DND-41 (cell line): ENCODE results near the gene EPX.

ENCODE experiments used
- ATAC-seq: fragments of 200-7000 bp; cut with Tn5 transposase; 3 replicates; pipeline ENCODE4 v1.9.1; 2021; ENCODE audit warnings: low read depth; ENCODE audit not compliant: insufficient read depth
- DNase-seq: peaks from one replicate; pipeline ENCODE4 v3.0.0-alpha.2; 2020
- H2AFZ ChIP-seq: 2 replicates; pipeline ENCODE4 v1.6.0; 2012; ENCODE audit warnings: low read depth, low read length
- H3K27ac ChIP-seq: 2 replicates; pipeline ENCODE4 v1.5.1; 2012; ENCODE audit warnings: low read length, inconsistent platforms
- H3K27me3 ChIP-seq: fragments of 200-600 bp; sonication (generic); 2 replicates; pipeline ENCODE4 v1.6.0; 2012; ENCODE audit warnings: low read length, mild to moderate bottlenecking, inconsistent platforms; ENCODE audit not compliant: insufficient read depth, poor library complexity
- H3K36me3 ChIP-seq: 2 replicates; pipeline ENCODE4 v1.5.1; 2012; ENCODE audit warnings: low read length, inconsistent platforms; ENCODE audit not compliant: insufficient read depth
- H3K4me1 ChIP-seq: 2 replicates; pipeline ENCODE4 v1.5.1; 2012; ENCODE audit warnings: mild to moderate bottlenecking, low read length; ENCODE audit not compliant: insufficient read depth
- H3K4me2 ChIP-seq: 2 replicates; pipeline ENCODE4 v1.6.0; 2012; ENCODE audit warnings: mild to moderate bottlenecking, moderate library complexity, low read length, inconsistent platforms; ENCODE audit not compliant: insufficient read depth
- H3K4me3 ChIP-seq, 2 experiments: fragments of 200-600 bp in 1 of 2; shearing (Covaris generic) in 1 of 2; 2 replicates each; pipeline ENCODE4 v1.5.1; 2012 to 2016; ENCODE audit warnings: inconsistent platforms in 2 of 2, low read length in 2 of 2, mild to moderate bottlenecking in 2 of 2, low read depth in 1 of 2, moderate library complexity in 1 of 2
- H3K79me2 ChIP-seq: 2 replicates; pipeline ENCODE4 v1.6.0; 2012; ENCODE audit warnings: low read length, inconsistent platforms; ENCODE audit not compliant: insufficient read depth
- H3K9ac ChIP-seq: 2 replicates; pipeline ENCODE4 v1.6.0; 2012; ENCODE audit warnings: low read depth, mild to moderate bottlenecking, inconsistent platforms, low read length, moderate library complexity
- H3K9me3 ChIP-seq: 2 replicates; pipeline ENCODE4 v1.5.1; 2012; ENCODE audit warnings: low read length, moderate library complexity, mild to moderate bottlenecking, inconsistent platforms; ENCODE audit not compliant: insufficient read depth, severe bottlenecking
- H4K20me1 ChIP-seq: 2 replicates; pipeline ENCODE4 v1.6.0; 2012; ENCODE audit warnings: low read length; ENCODE audit not compliant: insufficient read depth
- CTCF ChIP-seq: IDR thresholded peaks from 2 replicates; pipeline ENCODE4 v1.5.1; 2012; ENCODE audit warnings: borderline replicate concordance, low read length, moderate library complexity, mild to moderate bottlenecking; ENCODE audit not compliant: poor library complexity, severe bottlenecking; ENCODE audit errors: extremely low read depth
- EZH2 ChIP-seq: IDR thresholded peaks from 3 replicates; pipeline ENCODE4 v1.6.1; 2012; ENCODE audit warnings: borderline replicate concordance, low read depth, mild to moderate bottlenecking, moderate library complexity, low read length, inconsistent platforms; ENCODE audit not compliant: severe bottlenecking

Gene EPX

GRCh38 chr17:58183514-58183913, 9.0 kb upstream of the EPX start:
- Histone ChIP-seq H2AFZ (no peak overlapping the region), H3K27me3 (no peaks in the 10 kb centered on the region), H3K79me2 (no peaks in the 10 kb centered on the region), H3K9ac (no peak overlapping the region), H3K4me1 (no peaks in the 10 kb centered on the region), H3K4me3 (no peak overlapping the region), H3K9me3 (no peaks in the 10 kb centered on the region), H3K36me3 (no peaks in the 10 kb centered on the region), H3K27ac (no peak overlapping the region), H3K4me2 (no peak overlapping the region), H4K20me1 (peaks cover 3% of the 10 kb centered on the region; the same call in 1 of the 2 replicates)
- no peak for TF ChIP-seq EZH2
- ATAC-seq (no peak), DNase-seq (no peak)

GRCh38 chr17:58184308-58184985, 8.1 kb upstream of the EPX start:
- H3K4me2 ChIP-seq, result no peak overlapping the region
- no peaks in the 10 kb centered on the region for H3K79me2 ChIP-seq
- no peak for TF ChIP-seq EZH2
- no peak for TF ChIP-seq CTCF
- H3K9ac ChIP-seq, result no peak overlapping the region
- no peak overlapping the region for H3K27ac ChIP-seq
- no peaks in the 10 kb centered on the region for H3K36me3 ChIP-seq
- no peak overlapping the region for H2AFZ ChIP-seq
- no peaks in the 10 kb centered on the region for H3K27me3 ChIP-seq
- no peak for DNase-seq
- H4K20me1 ChIP-seq, result peaks cover 3% of the 10 kb centered on the region; the same call in 1 of the 2 replicates
- H3K9me3 ChIP-seq, result no peaks in the 10 kb centered on the region
- no peak for ATAC-seq
- H3K4me1 ChIP-seq, result no peaks in the 10 kb centered on the region
- H3K4me3 ChIP-seq, result no peak overlapping the region

- Histone ChIP-seq H3K4me1 (no peaks in the 10 kb centered on the region), H3K9ac (no peak overlapping the region), H3K27ac (no peak overlapping the region), H4K20me1 (peaks cover 3% of the 10 kb centered on the region; the same call in 1 of the 2 replicates), H3K27me3 (no peaks in the 10 kb centered on the region), H3K9me3 (no peaks in the 10 kb centered on the region), H3K79me2 (no peaks in the 10 kb centered on the region), H3K36me3 (no peaks in the 10 kb centered on the region), H3K4me3 (no peak overlapping the region), H3K4me2 (no peak overlapping the region), H2AFZ (no peak overlapping the region)
- DNase-seq, result no peak
- TF ChIP-seq CTCF (no peak), EZH2 (no peak)
- no peak for ATAC-seq
Observed at GRCh38 chr17:58184986-58185761, 7.4 kb upstream of the EPX start.

- H3K4me2 ChIP-seq, result no peak overlapping the region
- no peaks in the 10 kb centered on the region for H3K36me3 ChIP-seq
- TF ChIP-seq EZH2 (no peak), CTCF (no peak)
- no peak overlapping the region for H2AFZ ChIP-seq
- H3K9ac ChIP-seq, result no peak overlapping the region
- peaks cover 3% of the 10 kb centered on the region; the same call in 1 of the 2 replicates for H4K20me1 ChIP-seq
- DNase-seq (no peak), ATAC-seq (no peak)
- no peak overlapping the region for H3K4me3 ChIP-seq
- no peak overlapping the region for H3K27ac ChIP-seq
- H3K9me3 ChIP-seq, result no peaks in the 10 kb centered on the region
- H3K4me1 ChIP-seq, result no peaks in the 10 kb centered on the region
- no peaks in the 10 kb centered on the region for H3K27me3 ChIP-seq
- no peaks in the 10 kb centered on the region for H3K79me2 ChIP-seq
Observed at GRCh38 chr17:58186591-58186990, 5.9 kb upstream of the EPX start.
